Fibroblast of mammary gland (primary cell): Measurements from ENCODE around the gene HINT3.
"Not testable (repeated sequence)": the region's sequence is repeated elsewhere in the genome, so short reads cannot be mapped to it uniquely, and the experiment has no call there.

Experiments
- DNase-seq: peaks from one replicate; pipeline ENCODE4 v3.0.0-alpha.2; 2010; ENCODE audit warnings: low read depth
- H3K4me3 ChIP-seq: 2 replicates; pipeline ENCODE4 v1.5.1; 2011; ENCODE audit warnings: low read depth, mild to moderate bottlenecking, low read length, moderate library complexity; ENCODE audit not compliant: control insufficient read depth
- CTCF ChIP-seq: conservative IDR thresholded peaks from 2 replicates; pipeline ENCODE4 v1.5.1; 2011; ENCODE audit warnings: low read depth, low read length, inconsistent platforms; ENCODE audit not compliant: control insufficient read depth, insufficient read depth

The HINT3 gene

GRCh38 chr6:125959041-125959440 lies 2.5 kb downstream of the HINT3 start:
- no peak for TF ChIP-seq CTCF
- no peak for DNase-seq
- H3K4me3 ChIP-seq, result no peak overlapping the region

- no peak for TF ChIP-seq CTCF
- no peak for DNase-seq
- no peak overlapping the region for H3K4me3 ChIP-seq
Observed at GRCh38 chr6:125961117-125961516, 4.5 kb downstream of the HINT3 start.

DNA sequence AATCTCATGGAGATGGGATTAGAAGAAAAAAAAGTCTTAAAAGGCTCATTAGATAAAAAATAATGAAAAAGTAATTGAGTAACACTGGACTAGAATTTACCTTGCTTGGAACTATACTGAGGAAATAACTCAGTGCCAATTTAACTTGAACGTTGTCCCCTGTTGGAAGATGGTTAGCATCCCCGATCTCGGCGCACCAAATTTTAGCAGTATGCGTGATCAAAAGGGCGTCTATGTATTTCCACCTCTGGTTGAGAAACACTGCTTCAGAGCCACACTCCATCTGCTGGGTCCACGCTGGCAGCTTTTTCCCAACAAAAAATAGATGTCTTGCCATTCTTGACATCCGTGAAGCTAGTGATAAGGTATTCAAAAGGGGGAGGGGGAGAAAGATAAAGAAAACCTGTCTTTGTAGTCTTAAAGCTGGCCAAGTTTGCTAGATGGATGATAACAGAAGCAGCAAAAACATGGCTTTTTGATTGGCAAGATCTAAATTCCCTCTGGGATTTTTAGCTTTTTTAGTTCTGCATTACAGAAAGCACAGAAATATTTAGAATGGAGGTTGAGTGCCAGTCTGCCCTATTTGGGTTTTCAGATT lies 6.4 kb downstream of the HINT3 start:
- H3K4me3 ChIP-seq, result no peak overlapping the region
- no peak for TF ChIP-seq CTCF
- DNase-seq, result no peak

DNA sequence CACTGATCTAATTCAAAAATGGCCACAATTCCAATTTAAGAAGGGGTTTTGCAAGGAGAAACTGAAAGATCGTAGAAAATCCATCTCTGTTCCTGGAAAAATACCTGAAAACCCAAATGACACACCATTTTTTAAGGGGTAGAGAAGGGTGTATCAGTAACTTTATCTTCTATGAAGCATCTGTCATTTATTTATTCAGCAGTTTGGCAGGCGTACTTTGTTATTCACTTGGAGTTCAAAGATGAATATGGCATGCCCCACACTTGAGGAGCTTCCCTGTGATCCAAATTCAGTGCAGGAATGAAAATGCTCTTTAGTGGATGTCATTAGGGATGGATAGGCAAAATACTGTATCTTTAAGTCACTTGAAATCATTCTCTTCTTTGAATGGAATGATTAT lies 7.2 kb downstream of the HINT3 start:
- DNase-seq, result no peak
- no peak for TF ChIP-seq CTCF
- H3K4me3 ChIP-seq, result no peak overlapping the region

GRCh38 chr6:125966569-125966968 lies 10.0 kb downstream of the HINT3 start:
- TF ChIP-seq CTCF, result no peak

DNA sequence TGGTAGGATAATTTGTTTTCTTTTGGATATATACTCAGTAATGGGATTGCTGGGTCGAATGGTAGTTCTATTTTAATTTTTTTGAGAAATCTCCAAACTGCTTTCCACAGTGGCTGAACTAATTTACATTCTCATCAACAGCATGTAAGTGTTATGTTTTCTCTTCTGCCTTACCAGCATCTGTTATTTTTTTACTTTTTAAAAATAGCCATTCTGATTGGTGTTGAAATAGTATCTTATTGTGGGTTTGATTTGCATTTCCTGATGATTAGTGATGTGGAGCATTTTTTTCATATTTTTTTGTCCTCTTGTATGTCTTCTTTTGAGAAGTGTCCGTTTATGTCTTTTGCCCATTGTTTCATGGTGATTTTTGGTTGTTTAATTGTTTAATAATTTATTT lies 11.9 kb downstream of the HINT3 start:
- DNase-seq, result no peak
- no peak overlapping the region for H3K4me3 ChIP-seq
- no peak for TF ChIP-seq CTCF

More at GRCh38 chr6:125966569-125966968, 10.0 kb downstream of the HINT3 start:
- H3K4me3 ChIP-seq, result no peak overlapping the region
- no peak for DNase-seq

- DNase-seq, result no peak
- no peak for TF ChIP-seq CTCF
- no peak overlapping the region for H3K4me3 ChIP-seq
Observed at GRCh38 chr6:125970760-125971159, 14.2 kb downstream of the HINT3 start.

GRCh38 chr6:125972478-125972877 lies 15.9 kb downstream of the HINT3 start:
- H3K4me3 ChIP-seq, DNase-seq: not testable (repeated sequence)
